ENCODE measurements around the gene CGNL1.

Gene CGNL1

DNA sequence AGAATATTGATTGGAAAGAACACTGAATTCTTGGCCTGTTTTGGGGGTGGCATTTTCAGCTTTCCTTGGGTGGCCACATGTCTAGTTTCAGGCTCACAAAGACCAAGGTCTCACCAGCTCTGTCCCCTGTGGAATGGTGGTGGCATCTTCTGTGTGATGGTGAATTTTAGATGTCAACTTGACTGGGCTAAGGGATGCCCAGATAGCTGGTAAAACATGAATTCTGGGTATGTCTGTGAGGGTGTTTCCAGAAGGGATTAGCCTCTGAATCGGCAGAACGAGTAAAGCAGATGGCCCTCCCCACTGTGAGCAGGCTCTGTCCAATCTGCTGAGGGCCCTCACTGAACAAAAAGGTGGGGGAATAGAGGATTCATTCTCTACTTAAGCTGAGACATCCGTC, 181.0 kb downstream of the CGNL1 start:
- in situ Hi-C loops (cut with HindIII; ENCODE audit: low sequenced_read_pairs): no loop called here

DNA sequence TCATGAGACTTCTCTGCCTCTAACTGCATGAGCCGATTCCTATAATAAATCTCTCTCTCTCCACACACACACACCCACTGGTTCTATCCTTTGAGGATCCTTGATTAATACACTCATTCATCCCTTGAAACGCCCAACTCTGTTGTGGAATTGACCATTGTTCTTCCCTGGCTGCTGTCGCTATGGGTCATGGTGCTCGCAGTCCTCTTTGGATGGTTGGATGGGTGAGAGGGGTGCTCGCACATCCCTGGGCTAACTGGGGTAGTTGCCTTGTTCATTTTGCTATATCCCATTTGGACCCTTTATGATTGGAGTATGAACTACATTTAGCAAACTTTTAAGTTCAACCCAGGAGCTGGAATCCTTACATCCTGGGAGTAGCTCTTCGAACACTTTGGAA, 181.5 kb downstream of the CGNL1 start:
- in situ Hi-C loops (cut with HindIII; ENCODE audit: low sequenced_read_pairs): no loop called here

DNA sequence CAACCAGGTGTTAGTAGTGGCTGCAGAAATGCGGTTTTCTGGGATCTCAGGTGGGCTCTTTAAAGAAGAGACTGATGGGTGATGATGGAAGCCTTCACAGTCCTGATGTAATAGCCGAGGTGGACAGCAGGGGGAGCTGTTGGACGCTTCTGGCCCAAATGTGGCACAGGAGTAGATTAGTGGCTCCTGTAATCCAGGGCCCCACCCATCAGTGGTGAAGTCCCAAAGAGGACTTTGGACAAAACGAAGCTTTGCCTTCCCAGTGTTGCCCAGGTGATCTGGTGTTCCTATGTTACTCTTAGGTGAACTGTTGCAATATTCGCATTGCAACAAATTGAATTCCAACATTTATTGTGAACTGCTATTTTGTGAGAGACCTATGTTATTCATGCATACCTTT, 183.6 kb downstream of the CGNL1 start:
- in situ Hi-C loops (cut with HindIII; ENCODE audit: low sequenced_read_pairs): no loop called here

DNA sequence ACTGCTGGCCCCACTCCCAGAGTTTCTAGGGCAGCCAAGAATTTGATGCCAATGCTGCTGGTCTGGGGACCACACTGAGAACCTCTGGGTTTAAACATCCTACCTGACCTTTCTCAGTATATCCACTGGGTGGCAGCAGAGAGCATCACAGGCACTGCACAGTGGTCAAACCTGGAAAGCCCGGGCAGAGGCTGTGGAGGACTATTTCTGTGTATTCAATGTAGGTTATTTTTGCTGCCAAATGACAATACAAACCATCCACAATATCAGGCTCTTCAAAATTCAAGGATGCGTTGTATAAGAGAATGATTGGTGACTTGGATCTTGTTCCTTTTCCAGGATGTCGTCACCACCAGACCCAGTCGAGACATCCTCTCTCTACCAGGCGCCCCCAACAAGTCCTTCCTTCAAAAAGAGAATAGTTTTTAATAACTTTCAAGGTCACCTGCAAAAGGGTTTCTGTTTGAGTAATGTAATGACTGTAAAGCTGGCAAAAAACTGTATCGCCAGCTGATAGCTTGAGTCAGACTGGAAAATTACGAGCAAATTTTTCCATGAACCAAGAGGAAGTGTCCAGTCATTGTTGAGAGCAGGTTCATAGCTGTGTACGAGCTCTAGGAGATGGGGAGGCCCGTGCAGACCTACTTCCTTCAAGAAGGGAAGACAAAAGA, 184.9 kb downstream of the CGNL1 start:
- in situ Hi-C loops (cut with HindIII; ENCODE audit: low sequenced_read_pairs): no loop called here

DNA sequence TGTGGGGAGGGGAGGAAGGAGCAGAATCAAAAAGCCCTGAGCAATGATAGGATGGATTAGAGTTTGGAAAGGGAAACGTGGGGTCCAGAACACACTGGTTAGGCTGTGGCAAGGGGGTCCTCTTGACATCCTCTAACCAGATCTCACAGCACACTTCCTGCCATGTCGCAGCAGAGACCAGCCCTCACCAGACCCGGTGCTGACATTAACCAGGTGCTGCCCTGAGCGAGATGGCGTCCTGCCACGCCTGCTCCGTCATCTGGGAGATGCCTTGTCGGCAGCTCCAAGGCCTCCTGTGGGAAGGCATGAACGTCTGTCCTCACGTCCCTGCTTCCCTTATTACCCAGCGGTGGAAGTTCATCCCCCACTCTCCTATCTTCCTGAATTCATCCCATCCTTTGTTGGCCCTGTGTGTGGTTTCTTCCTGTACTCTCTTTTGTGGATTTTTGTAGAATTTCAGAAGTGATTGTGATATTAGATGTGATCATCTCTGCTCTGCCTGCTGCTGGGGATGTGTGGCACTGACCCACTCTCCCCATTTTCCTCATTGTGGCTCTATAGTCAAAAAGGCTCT, 186.0 kb downstream of the CGNL1 start:
- in situ Hi-C loops (cut with HindIII; ENCODE audit: low sequenced_read_pairs): no loop called here

DNA sequence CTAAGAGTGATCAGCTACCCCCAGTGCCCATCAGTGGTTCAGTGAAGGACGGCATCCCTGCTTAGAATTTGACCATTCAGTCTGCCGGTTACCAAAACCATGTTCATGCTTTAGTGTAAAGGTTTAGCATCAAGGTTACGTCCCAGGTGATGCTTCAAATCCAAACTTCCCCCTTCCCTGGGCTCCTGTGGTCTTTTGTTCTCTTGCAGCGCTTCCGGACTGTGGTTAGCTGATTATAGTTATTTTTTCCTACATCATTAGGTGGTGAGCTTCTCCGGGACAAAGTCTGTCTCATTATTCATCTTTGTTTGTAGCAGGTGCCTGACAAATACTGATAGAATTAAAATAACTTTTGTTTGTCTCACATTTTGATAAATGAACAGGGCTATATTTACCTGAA, 187.1 kb downstream of the CGNL1 start:
- in situ Hi-C loops (cut with HindIII; ENCODE audit: low sequenced_read_pairs): no loop called here

DNA sequence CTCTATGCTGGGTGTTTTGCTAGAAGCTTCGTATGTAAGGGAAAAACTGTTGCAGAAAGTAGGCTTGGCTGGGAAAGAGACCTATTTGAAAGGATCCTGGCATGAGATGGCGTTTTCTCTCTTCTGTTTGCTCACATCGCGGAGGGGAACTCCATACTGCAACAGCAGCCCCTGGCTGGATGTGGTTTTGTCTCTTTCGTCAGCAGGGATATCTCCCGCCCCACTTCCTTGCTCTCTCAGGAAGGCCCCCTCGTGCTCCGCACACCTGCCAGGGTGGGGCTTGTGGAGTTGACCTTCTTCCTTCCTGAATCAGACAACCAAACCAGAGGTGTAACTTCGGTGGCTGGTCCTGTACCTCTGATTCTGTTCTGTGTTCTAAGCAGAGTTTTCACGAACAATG, 189.0 kb downstream of the CGNL1 start:
- in situ Hi-C loops (cut with HindIII; ENCODE audit: low sequenced_read_pairs): loop anchor here (5.0 kb wide), 1 partner anchor 87 kb away; no protein-coding TSS in a partner anchor

DNA sequence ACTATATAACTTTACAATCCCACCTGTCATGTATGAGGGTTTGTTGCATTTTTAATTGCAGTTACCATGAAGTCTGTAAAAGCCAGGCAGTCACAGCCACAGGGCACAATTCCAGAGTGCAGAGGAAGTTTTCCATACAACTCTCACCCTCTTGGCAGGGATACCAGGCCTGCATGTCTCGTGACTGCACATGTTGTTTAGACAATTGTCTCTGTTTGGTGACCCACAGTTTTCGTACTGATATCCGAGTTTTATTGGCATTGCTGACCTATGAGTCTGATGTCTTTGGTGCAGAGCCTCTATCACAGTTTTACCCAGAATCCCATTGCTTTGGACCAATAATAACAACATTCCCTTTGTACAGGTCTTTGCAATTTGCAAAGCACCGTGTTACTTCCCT, 190.5 kb downstream of the CGNL1 start:
- in situ Hi-C loops (cut with HindIII; ENCODE audit: low sequenced_read_pairs): loop anchor here (5.0 kb wide), 1 partner anchor 85 kb away; no protein-coding TSS in a partner anchor

DNA sequence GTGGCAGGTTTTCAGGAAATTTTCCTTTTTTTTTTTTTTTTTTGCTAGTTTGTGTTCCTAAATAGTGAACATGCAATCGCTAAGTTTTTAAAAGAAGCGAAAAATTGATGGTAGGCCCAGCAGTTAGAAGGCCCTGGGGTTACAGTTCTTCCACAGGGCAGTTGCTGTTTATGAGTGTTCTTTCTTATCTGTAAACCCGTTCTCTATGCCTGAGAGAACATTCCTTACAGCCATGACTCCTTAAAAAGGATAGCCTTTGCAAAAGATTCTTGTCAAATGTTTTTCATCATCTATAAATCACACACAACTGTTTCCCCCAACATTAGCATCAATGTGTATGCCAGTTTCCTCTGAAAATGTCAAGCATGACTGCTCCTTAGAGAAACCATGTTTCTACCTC, 191.6 kb downstream of the CGNL1 start:
- in situ Hi-C loops (cut with HindIII; ENCODE audit: low sequenced_read_pairs): loop anchor here (5.0 kb wide), 1 partner anchor 84 kb away; no protein-coding TSS in a partner anchor

DNA sequence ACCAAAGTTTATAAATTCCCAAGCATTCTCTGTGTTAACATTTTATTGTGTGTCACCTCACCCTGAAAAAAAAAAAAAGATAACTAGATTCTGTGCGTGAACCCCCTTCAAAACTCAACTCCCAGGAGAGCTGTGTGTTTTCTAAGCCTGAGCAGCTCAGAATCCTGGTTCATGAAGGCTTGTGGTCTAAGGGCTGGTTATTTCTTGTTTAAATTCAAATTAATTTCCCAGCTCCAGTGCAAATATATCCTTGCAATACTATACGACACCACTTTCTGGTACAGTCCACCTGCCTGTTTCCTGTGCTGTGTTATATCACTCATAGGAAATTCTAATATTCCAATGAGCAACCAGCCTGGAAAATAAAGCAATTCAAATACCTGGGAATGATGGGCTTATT, 192.0 kb downstream of the CGNL1 start:
- in situ Hi-C loops (cut with HindIII; ENCODE audit: low sequenced_read_pairs): loop anchor here (5.0 kb wide), 1 partner anchor 84 kb away; no protein-coding TSS in a partner anchor

DNA sequence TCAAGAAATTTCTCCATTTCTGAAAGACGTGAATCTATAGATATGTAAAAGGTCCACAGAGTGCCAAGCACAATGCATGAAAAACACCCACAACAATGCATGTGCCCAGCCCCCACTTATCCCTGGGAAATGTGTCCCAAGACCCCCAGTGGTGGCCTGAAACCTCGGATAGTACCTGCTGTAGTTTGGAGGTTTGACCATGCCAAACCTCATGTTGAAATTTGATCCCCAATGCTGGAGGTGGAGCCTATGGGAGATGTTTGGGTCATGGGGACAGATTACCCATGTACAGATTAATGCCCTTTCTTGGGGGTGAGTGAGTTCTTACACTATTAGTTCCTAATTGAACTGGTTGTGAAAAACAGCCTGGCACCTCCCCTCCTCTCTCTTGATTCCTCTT, 194.0 kb downstream of the CGNL1 start:
- in situ Hi-C loops (cut with HindIII; ENCODE audit: low sequenced_read_pairs): loop anchor here (10.0 kb wide), 1 partner anchor 294 kb away; no protein-coding TSS in a partner anchor

DNA sequence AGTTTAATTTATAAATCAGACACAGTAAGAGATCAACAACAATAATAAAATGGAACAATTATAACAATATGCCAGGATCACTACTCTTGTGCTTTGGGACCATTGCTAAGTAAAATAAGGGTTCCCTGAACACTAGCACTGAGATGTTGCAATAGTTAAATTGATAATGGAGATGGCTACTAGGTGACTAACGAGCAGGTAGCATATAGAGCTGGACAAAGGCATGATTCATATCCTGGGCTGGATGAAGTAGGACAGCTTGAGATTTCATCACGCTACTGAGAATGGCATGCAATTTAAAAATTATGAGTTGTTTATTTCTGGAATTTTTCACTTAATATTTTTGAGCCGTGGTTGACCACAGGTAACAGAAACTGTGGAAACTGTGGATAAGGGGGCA, 194.7 kb downstream of the CGNL1 start:
- in situ Hi-C loops (cut with HindIII; ENCODE audit: low sequenced_read_pairs): loop anchor here (10.0 kb wide), 1 partner anchor 294 kb away; no protein-coding TSS in a partner anchor

DNA sequence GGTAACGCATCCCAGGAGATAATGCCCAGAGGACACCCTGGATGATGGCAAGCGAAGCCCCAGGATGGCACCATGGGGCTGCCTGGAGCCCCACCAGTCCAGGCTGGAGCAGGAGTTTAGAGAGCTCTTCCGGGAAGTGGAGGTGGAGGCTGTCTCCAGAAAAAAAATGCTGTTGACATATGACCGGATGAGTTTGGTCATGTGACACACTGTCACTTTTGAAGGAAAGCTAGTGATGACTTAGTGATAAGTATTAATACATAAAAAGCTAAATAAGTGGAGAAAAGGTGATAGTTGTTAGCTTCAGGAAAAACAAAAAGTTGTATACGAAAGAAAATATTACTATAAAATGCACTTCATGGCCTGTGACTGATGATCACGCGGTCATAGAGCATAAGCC, 195.4 kb downstream of the CGNL1 start:
- in situ Hi-C loops (cut with HindIII; ENCODE audit: low sequenced_read_pairs): loop anchor here (10.0 kb wide), 1 partner anchor 293 kb away; no protein-coding TSS in a partner anchor

DNA sequence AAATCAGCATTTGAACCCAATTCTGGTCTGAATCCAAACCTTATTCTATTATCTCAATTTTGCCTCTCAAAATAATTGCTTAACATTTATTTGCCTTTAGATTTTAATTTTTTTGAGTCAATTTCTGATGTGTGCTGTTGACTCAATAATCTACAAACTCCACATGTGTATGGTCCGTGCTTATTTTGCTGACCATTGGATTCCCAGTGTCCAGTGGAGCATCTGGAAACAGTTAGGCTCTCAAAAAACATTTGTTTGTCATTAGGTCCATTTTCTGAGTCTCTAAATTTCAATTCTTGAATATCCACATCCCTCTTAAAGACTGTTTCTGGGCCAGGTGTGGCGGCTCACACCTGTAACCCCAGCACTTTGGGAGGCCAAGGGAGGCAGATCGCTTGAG, 196.2 kb downstream of the CGNL1 start:
- in situ Hi-C loops (cut with HindIII; ENCODE audit: low sequenced_read_pairs): loop anchor here (10.0 kb wide), 1 partner anchor 292 kb away; no protein-coding TSS in a partner anchor

DNA sequence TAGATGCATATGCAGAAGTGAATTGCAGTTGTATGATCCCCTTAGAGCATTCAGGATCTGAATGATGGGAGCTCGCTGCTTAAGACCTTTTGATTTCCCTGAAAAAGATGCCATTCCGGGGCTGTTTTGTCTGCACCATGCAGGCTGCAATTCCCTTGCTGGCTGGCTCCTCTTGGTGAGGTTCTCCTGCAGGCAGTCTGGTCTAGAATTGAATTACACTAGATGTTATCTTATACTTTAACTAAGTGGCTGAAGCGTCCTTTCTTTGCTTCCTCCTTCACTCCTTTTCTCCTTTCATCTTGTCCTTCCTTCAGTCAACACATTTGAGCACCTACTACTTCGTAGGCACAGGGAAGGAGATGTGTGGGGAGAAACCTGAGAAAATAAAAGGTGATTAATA, 196.8 kb downstream of the CGNL1 start:
- in situ Hi-C loops (cut with HindIII; ENCODE audit: low sequenced_read_pairs): loop anchor here (10.0 kb wide), 1 partner anchor 292 kb away; no protein-coding TSS in a partner anchor

DNA sequence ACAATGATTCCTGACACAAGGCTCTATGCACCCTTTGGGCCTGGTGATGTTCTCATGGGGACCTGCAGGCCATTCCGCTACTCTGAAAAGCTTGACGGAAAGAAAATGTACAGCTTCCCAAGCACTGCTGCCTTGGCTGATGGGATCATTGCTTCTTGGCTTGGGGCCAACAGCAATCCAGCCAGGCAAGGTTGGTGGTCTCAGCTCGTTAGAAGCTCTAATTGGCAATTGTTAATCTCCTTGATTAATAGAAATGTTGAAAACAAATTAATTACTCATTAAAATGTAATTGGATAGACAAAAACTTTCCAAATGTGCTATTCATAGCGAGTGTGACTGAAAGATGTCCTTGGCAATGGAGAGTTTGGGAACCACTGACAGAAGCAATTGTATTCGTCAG, 199.1 kb downstream of the CGNL1 start:
- in situ Hi-C loops (cut with HindIII; ENCODE audit: low sequenced_read_pairs): loop anchor here (10.0 kb wide), 1 partner anchor 289 kb away; no protein-coding TSS in a partner anchor

DNA sequence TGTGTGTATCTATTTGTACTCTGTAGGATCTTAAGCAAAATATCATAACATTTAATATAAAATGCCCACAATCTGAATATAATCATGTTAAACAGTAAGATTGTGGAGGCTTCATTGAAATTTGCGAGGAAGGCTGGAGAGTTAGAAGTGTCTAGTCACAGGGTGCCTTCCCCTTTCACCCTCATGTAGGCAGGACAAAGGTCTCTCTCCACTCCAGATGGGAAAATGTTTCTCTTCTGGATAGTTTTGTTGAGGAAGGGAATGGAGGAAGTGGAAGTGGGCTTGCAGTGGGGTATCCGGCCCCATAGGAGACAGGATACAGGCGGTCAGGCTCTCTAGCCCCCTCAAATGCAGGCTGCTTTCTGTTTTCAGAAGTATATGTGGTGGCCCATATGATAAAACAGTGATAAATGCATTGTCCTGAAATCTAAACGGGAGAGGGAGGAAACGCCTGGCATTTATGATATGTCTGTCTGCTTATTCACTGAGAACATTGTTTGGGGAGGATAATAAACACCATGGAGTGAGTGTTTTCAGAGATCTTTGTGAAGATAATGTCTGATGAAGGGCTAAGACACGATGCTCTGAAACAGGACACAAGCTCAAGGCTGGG, 202.1 kb downstream of the CGNL1 start:
- in situ Hi-C loops (cut with HindIII; ENCODE audit: low sequenced_read_pairs): loop anchor here (10.0 kb wide), 1 partner anchor 286 kb away; no protein-coding TSS in a partner anchor

DNA sequence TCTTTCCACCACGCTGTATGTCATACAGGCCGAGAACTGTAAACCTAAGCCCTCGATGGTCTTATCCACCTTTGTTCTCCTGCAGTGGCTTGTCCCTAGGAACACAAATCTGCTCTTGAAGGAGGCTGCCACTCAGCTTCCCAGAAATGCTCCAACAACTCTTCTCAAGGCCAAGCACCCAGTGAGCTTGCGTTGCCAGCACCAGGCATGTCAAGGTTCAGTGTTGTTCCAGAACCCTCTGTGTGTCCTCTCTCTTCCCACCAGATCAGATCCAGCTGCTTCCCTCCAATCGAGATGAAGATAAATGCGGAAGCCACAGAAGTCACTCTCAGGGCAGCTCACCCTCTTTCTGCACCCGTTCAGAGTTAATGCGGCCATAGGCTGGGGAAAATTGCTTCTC, 204.1 kb downstream of the CGNL1 start:
- in situ Hi-C loops (cut with HindIII; ENCODE audit: low sequenced_read_pairs): no loop called here

DNA sequence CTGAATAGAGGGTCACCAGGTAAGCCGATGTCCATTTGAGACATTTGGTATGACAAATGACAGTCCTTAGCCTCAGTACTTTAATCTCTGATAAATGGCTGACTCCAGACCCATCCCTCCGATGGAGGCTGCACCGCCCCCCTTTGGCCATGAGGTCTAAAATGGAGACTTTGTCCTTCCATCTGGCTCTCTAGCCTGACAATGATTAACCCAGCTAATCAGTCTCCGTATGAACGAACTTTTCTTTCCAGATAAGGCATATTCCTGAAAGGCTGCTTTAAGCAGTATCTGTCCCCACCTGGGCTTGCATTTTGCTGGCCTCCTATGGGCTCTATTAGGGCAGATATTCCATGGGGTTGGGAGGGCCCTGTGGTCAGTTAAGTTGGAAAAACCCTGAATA, 204.6 kb downstream of the CGNL1 start:
- in situ Hi-C loops (cut with HindIII; ENCODE audit: low sequenced_read_pairs): no loop called here

DNA sequence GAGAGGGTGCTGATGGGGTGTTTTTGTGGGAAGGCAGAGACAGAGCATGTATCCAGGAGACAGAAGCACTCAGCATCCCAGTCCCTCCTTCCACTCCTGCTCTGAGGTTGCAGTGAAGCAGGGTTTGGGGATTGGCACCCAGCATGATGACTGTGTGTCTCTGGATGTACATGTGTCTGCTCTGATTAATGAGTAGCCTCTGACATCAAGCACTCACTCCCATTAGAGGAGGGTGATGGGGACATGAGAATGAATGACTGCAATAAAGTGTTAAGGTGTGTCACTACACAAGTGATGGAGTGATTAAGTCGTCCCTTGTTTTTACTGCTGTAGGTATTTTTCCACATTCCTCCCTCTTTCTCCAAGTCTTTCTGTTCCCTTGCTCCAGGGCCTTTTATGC, 205.8 kb downstream of the CGNL1 start:
- in situ Hi-C loops (cut with HindIII; ENCODE audit: low sequenced_read_pairs): no loop called here

DNA sequence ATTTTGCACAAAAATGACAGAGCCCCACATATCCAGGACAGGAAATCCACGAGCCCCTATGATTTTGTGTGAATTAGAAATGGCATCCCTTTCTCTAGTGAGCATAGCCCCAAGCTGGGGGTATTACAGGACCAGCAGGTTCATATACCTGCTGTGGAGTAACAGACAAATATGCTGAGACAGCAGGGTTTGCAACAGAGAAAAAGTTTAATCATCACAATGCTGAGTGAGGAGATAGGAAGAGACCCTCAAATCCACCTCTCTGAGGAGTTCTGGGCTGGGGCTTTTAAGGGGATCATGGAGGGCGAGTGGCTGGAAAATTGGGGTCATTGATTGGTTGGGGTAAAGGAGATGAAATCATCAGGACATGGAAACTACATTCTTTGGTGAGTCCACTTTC, 207.0 kb downstream of the CGNL1 start:
- in situ Hi-C loops (cut with HindIII; ENCODE audit: low sequenced_read_pairs): no loop called here

DNA sequence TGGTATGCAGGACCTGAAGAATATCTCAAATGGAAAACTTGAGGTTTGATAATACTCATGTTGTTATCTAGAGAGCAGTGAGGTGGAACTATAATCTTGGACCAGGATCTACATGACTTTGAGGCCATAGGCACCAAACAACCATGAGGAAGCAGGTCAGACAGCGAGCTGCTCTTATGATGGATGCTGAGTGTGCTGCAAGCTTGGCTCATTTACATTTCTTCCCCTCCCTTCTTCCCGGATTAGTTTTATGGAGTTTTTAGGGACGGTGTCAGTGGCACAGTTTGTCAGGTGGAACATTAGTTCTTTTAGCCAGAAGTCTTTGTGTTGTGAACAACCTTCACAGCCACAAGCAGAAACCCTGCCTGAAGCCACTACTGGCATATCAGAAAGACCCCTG, 207.4 kb downstream of the CGNL1 start:
- in situ Hi-C loops (cut with HindIII; ENCODE audit: low sequenced_read_pairs): no loop called here

Measured in endothelial cell of hepatic sinusoid (primary cell).